DMS53 (cell line): Measurements from ENCODE around the gene OR6J1.
"Not testable (repeated sequence)": the region's sequence is repeated elsewhere in the genome, so short reads cannot be mapped to it uniquely, and the experiment has no call there.

ENCODE experiments used
- DNase-seq: peaks from one replicate; lab custom pipeline; 2025; lab: John Stamatoyannopoulos, UW

OR6J1 gene

GRCh38 chr14:22650960-22651521 is 6.9 kb upstream of the OR6J1 start:
- peak; percentile 41 for DNase-seq

- DNase-seq = peak; percentile 72
Measured at GRCh38 chr14:22650046-22650739, 6.0 kb upstream of the OR6J1 start.

- no peak for DNase-seq
Measured at GRCh38 chr14:22648506-22648905, 4.4 kb upstream of the OR6J1 start.

- DNase-seq = no peak
Measured at GRCh38 chr14:22646570-22647254, 2.6 kb upstream of the OR6J1 start.

GRCh38 chr14:22641846-22642245 is 2.3 kb downstream of the OR6J1 start:
- DNase-seq = peak; percentile 9

- no peak for DNase-seq
Measured at GRCh38 chr14:22640192-22640591, 4.0 kb downstream of the OR6J1 start.

- DNase-seq = not testable (repeated sequence)
Measured at GRCh38 chr14:22635980-22636379, 8.2 kb downstream of the OR6J1 start.

- no peak for DNase-seq
Measured at GRCh38 chr14:22634233-22634900, 9.8 kb downstream of the OR6J1 start.

GRCh38 chr14:22630486-22630885 is 13.7 kb downstream of the OR6J1 start:
- DNase-seq = no peak

- no peak for DNase-seq
Measured at GRCh38 chr14:22630066-22630465, 14.1 kb downstream of the OR6J1 start.

- DNase-seq = no peak
Measured at GRCh38 chr14:22629361-22629760, 14.8 kb downstream of the OR6J1 start.

- DNase-seq = no peak
Measured at GRCh38 chr14:22627506-22628263, 16.5 kb downstream of the OR6J1 start.

- no peak for DNase-seq
Measured at GRCh38 chr14:22626590-22626989, 17.6 kb downstream of the OR6J1 start.

- DNase-seq = no peak
Measured at GRCh38 chr14:22623047-22623446, 21.1 kb downstream of the OR6J1 start.

GRCh38 chr14:22622255-22622654 is 21.9 kb downstream of the OR6J1 start:
- no peak for DNase-seq

- not testable (repeated sequence) for DNase-seq
Measured at GRCh38 chr14:22615765-22616164, 28.4 kb downstream of the OR6J1 start.

- no peak for DNase-seq
Measured at GRCh38 chr14:22614240-22614799, 29.8 kb downstream of the OR6J1 start.

GRCh38 chr14:22613736-22614239 is 30.4 kb downstream of the OR6J1 start:
- no peak for DNase-seq

- DNase-seq = no peak
Measured at GRCh38 chr14:22613106-22613695, 31.0 kb downstream of the OR6J1 start.

GRCh38 chr14:22610931-22611330 is 33.2 kb downstream of the OR6J1 start:
- no peak for DNase-seq

- no peak for DNase-seq
Measured at GRCh38 chr14:22607291-22607690, 36.9 kb downstream of the OR6J1 start.
